T-cell (primary cell): Measurements from ENCODE around the gene SSBP3. TPM values are rescaled to one million over a fixed set of nuclear protein-coding genes. Genes with fewer than 3 reads are reported as not detected.
A peak's percentile ranks its signal among the peaks of the same experiment; 100 is the strongest.
"Not testable (repeated sequence)": the region's sequence is repeated elsewhere in the genome, so short reads cannot be mapped to it uniquely, and the experiment has no call there.

Experiments used
- ATAC-seq, 4 experiments: fragments of 200-7000 bp in 3 of 4; fragments of 150-1000 bp in 1 of 4; cut with Tn5 transposase; replicated peaks in 1 of 4; 1 replicate in 3 of 4; 2 replicates in 1 of 4; pipeline ENCODE4 v1.10.0; 2021; ENCODE audit warnings: moderate library complexity in 3 of 4, mild to moderate bottlenecking in 2 of 4, moderate number of reproducible peaks in 1 of 4
- CTCF ChIA-PET, 2 donors: fragments of 300-600 bp; sonication (Branson Sonifier 250); formaldehyde crosslinking; loops; one replicate each; lab custom pipeline; 2022; ENCODE audit warnings: antibody characterized with exemption in 2 of 2; lab: Charles Lee
- POLR2A ChIA-PET, 2 donors: fragments of 300-600 bp; sonication (Branson Sonifier 250); formaldehyde crosslinking; loops; one replicate each; lab custom pipeline; 2022; ENCODE audit warnings: antibody characterized with exemption in 2 of 2; lab: Charles Lee
- DNase-seq, 35 experiments: peaks; one replicate each; pipeline versions ENCODE4 v3.0.0 to v3.0.0-alpha.2; 2013 to 2023
- H3K27ac ChIP-seq: one replicate; pipeline ENCODE4 v1.5.1; 2013; ENCODE audit warnings: low read length
- H3K27me3 ChIP-seq, 2 experiments: replicated peaks in 1 of 2; 1 replicate in 1 of 2; 2 replicates in 1 of 2; pipeline versions ENCODE4 v1.6.1 to v1.7.0; 2013; ENCODE audit warnings: low read length in 1 of 2, mixed read lengths in 1 of 2; ENCODE audit not compliant: control insufficient read depth in 2 of 2, insufficient read depth in 2 of 2; ENCODE audit errors: extremely low read depth in 1 of 2
- H3K36me3 ChIP-seq, 2 donors: 1 replicate in 1 of 2; 2 replicates in 1 of 2; pipeline versions ENCODE4 v1.6.1 to v1.7.0; 2013; ENCODE audit warnings: low read length in 1 of 2; ENCODE audit not compliant: control insufficient read depth in 2 of 2, insufficient read depth in 1 of 2; ENCODE audit errors: extremely low read depth in 1 of 2
- H3K4me1 ChIP-seq, 2 experiments: 1 replicate in 1 of 2; 2 replicates in 1 of 2; pipeline versions ENCODE4 v1.6.1 to v1.7.0; 2013; ENCODE audit warnings: low read length in 2 of 2, mixed read lengths in 1 of 2; ENCODE audit not compliant: insufficient read depth in 2 of 2, control insufficient read depth in 1 of 2; ENCODE audit errors: extremely low read depth in 1 of 2
- H3K4me3 ChIP-seq, 2 donors: 1 replicate in 1 of 2; 2 replicates in 1 of 2; pipeline versions ENCODE4 v1.5.1 to v1.7.0; 2013; ENCODE audit warnings: mild to moderate bottlenecking in 2 of 2, low read length in 1 of 2, moderate library complexity in 1 of 2; ENCODE audit not compliant: control insufficient read depth in 1 of 2; ENCODE audit errors: extremely low read depth in 1 of 2
- H3K9me3 ChIP-seq: 2 replicates; pipeline ENCODE4 v1.7.0; 2013
- H3K27ac Mint-ChIP-seq, 2 donors: one replicate each; pipeline ENCODE4 v1.8.0; 2020 to 2021; ENCODE audit warnings: mild to moderate bottlenecking in 2 of 2, mixed read lengths in 2 of 2
- H3K27me3 Mint-ChIP-seq, 2 donors: one replicate each; pipeline ENCODE4 v1.8.0; 2021 to 2022; ENCODE audit warnings: mixed read lengths in 2 of 2
- H3K36me3 Mint-ChIP-seq: one replicate; pipeline ENCODE4 v1.8.0; 2021; ENCODE audit warnings: mixed read lengths
- H3K4me1 Mint-ChIP-seq, 3 donors: one replicate each; pipeline ENCODE4 v1.8.0; 2020 to 2022; ENCODE audit warnings: mixed read lengths in 3 of 3, mild to moderate bottlenecking in 1 of 3
- H3K4me3 Mint-ChIP-seq, 3 donors: one replicate each; pipeline ENCODE4 v1.8.0; 2020 to 2022; ENCODE audit warnings: mild to moderate bottlenecking in 3 of 3, mixed read lengths in 3 of 3, moderate library complexity in 3 of 3
- H3K9me3 Mint-ChIP-seq, 3 donors: one replicate each; pipeline ENCODE4 v1.8.0; 2020 to 2022; ENCODE audit warnings: mixed read lengths in 3 of 3
- WGBS: methylation state at CpG from one replicate; pipeline ENCODE4 v1.1.5; 2013; ENCODE audit warnings: missing lambda C conversion rate; ENCODE audit not compliant: insufficient coverage; 5-methylcytosine and 5-hydroxymethylcytosine counted together
- total RNA-seq, 35 experiments: library from RNA in 6 of 35; stranded (reverse) in 6 of 35; fragments of 120-200 nt in 1 of 35; gene quantifications; one replicate each; pipeline versions ENCODE4 v1.2.1 to v1.2.4 and lab custom pipeline; 2013 to 2026

Gene SSBP3
- total RNA-seq, 5 donors from 2014 or later (not counting 1 experiment from before 2014, with no cell fraction given), result 51.5 to 84.5 (median 69.2) TPM

- ATAC-seq, result no peak
- 91% methylated on average over 7 of the region's 9 CpGs for WGBS
- Mint-ChIP-seq H3K4me1 (no peaks in the 10 kb centered on the region), H3K27me3 (no peaks in the 10 kb centered on the region), H3K27ac (no peak overlapping the region), H3K36me3 (no peaks in the 10 kb centered on the region), H3K4me3 (no peak overlapping the region), H3K9me3 (no peaks in the 10 kb centered on the region)
- POLR2A ChIA-PET, result no interaction called here
- Histone ChIP-seq H3K27ac (no peak overlapping the region), H3K36me3 (no peaks in the 10 kb centered on the region), H3K27me3 (no peaks in the 10 kb centered on the region), H3K4me1 (no peaks in the 10 kb centered on the region), H3K4me3 (no peak overlapping the region), H3K9me3 (no peaks in the 10 kb centered on the region)
- CTCF ChIA-PET, result interaction anchor here (0.6 kb wide), 2 partner anchors 9 to 64 kb away, joined by 3 to 5 read pairs; no protein-coding TSS in a partner anchor
- no peak for DNase-seq
Observed at GRCh38 chr1:54425152-54425584, 19.0 kb upstream of the SSBP3 start.

- WGBS, result no CpG with 5 or more reads among the region's 2 CpGs
- no peaks in the 10 kb centered on the region for H3K9me3 Mint-ChIP-seq
- no peaks in the 10 kb centered on the region for H3K4me1 Mint-ChIP-seq
- DNase-seq (no peak), ATAC-seq (no peak)
- no peak overlapping the region for H3K27ac Mint-ChIP-seq
- H3K4me1 ChIP-seq, result no peaks in the 10 kb centered on the region
- H3K4me3 ChIP-seq, result no peak overlapping the region
- no peaks in the 10 kb centered on the region for H3K9me3 ChIP-seq
- no peak overlapping the region for H3K4me3 Mint-ChIP-seq
- H3K27me3 Mint-ChIP-seq, result no peaks in the 10 kb centered on the region
- ChIA-PET CTCF (interaction anchor here (0.6 to 0.7 kb wide), 2 partner anchors 64 to 146 kb away, joined by 3 to 5 read pairs; no protein-coding TSS in a partner anchor), POLR2A (interaction anchor here in 1 of 2 donors (0.7 kb wide), 1 partner anchor 64 kb away, joined by 4 read pairs; no protein-coding TSS in a partner anchor)
- no peaks in the 10 kb centered on the region for H3K36me3 ChIP-seq
- no peak overlapping the region for H3K27ac ChIP-seq
- no peaks in the 10 kb centered on the region for H3K27me3 ChIP-seq
- H3K36me3 Mint-ChIP-seq, result no peaks in the 10 kb centered on the region
Observed at GRCh38 chr1:54424398-54424797, 18.2 kb upstream of the SSBP3 start.

GRCh38 chr1:54421101-54421504, 14.9 kb upstream of the SSBP3 start:
- Histone ChIP-seq H3K4me3 (no peak overlapping the region), H3K27ac (no peak overlapping the region), H3K27me3 (no peaks in the 10 kb centered on the region), H3K36me3 (no peaks in the 10 kb centered on the region), H3K9me3 (no peaks in the 10 kb centered on the region), H3K4me1 (no peaks in the 10 kb centered on the region)
- H3K9me3 Mint-ChIP-seq, result no peaks in the 10 kb centered on the region
- POLR2A ChIA-PET, result no interaction called here
- H3K27ac Mint-ChIP-seq, result no peak overlapping the region
- no peak overlapping the region for H3K4me3 Mint-ChIP-seq
- no peak for DNase-seq
- 62% methylated on average over 2 of the region's 4 CpGs for WGBS
- no peaks in the 10 kb centered on the region for H3K36me3 Mint-ChIP-seq
- ATAC-seq, result no peak
- CTCF ChIA-PET, result no interaction called here
- peaks cover 0 to 7% of the 10 kb centered on the region in 2 donors for H3K27me3 Mint-ChIP-seq
- peaks cover 0 to 10% (median 2%) of the 10 kb centered on the region in 3 donors for H3K4me1 Mint-ChIP-seq

GRCh38 chr1:54418598-54418997, 12.4 kb upstream of the SSBP3 start:
- no CpG with 5 or more reads among the region's 6 CpGs for WGBS
- CTCF ChIA-PET, result interaction anchor here in 1 of 2 donors (0.7 kb wide), 1 partner anchor 370 kb away, joined by 3 read pairs; no protein-coding TSS in a partner anchor
- not testable (repeated sequence) for H3K4me3 Mint-ChIP-seq

GRCh38 chr1:54417123-54417522, 10.9 kb upstream of the SSBP3 start:
- Histone ChIP-seq H3K27me3 (peaks cover 0 to 13% of the 10 kb centered on the region in 2 experiments), H3K4me1 (peaks cover 3 to 15% of the 10 kb centered on the region in 2 experiments), H3K36me3 (no peaks in the 10 kb centered on the region), H3K9me3 (no peaks in the 10 kb centered on the region), H3K27ac (no peak overlapping the region), H3K4me3 (no peak overlapping the region)
- Mint-ChIP-seq H3K36me3 (no peaks in the 10 kb centered on the region), H3K4me1 (peaks cover 13 to 22% (median 19%) of the 10 kb centered on the region in 3 donors), H3K4me3 (no peak overlapping the region), H3K9me3 (no peaks in the 10 kb centered on the region), H3K27me3 (peaks cover 0 to 11% of the 10 kb centered on the region in 2 donors), H3K27ac (peak overlapping the region in 1 of 2 donors; percentile 25)
- ATAC-seq, result no peak
- WGBS, result 18% methylated on average over 3 of the region's 5 CpGs
- POLR2A ChIA-PET, result interaction anchor here in 1 of 2 donors (0.7 kb wide), 1 partner anchor 37 kb away, joined by 3 read pairs; no protein-coding TSS in a partner anchor
- CTCF ChIA-PET, result no interaction called here
- no peak for DNase-seq

More at GRCh38 chr1:54418598-54418997, 12.4 kb upstream of the SSBP3 start:
- ATAC-seq, H3K4me1 ChIP-seq, H3K36me3 ChIP-seq, H3K4me3 ChIP-seq, H3K27ac ChIP-seq, H3K27ac Mint-ChIP-seq, H3K9me3 Mint-ChIP-seq, POLR2A ChIA-PET, DNase-seq, H3K36me3 Mint-ChIP-seq, H3K9me3 ChIP-seq: not testable (repeated sequence)
- Mint-ChIP-seq H3K27me3 (peaks cover 0 to 11% of the 10 kb centered on the region in 2 donors), H3K4me1 (peaks cover 3 to 14% (median 9%) of the 10 kb centered on the region in 3 donors)
- H3K27me3 ChIP-seq, result peaks cover 0 to 13% of the 10 kb centered on the region in 2 experiments

DNA sequence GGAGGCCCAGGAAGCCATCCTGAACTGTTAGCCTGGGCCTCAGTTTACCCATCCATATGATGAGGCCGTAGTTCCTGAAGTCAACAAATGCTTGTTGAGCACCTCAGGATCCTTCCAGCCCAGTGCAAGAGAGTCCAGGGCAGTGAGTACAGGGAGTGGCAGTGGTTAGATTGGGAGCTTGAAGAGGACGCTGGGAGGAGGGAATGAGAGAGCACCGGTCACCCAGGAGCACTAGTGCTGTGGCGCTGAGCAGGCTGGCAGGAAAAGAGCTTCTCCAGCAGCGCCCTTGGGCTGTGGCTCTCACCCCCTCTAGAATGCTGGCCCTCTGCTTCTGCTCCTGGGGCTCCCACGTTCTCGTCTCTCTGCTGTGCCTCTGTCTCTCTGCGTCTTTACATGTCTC, 10.2 kb upstream of the SSBP3 start:
- Histone ChIP-seq H3K27ac (no peak overlapping the region), H3K4me1 (peaks cover 3 to 15% of the 10 kb centered on the region in 2 experiments), H3K9me3 (no peaks in the 10 kb centered on the region), H3K27me3 (peaks cover 0 to 13% of the 10 kb centered on the region in 2 experiments), H3K4me3 (no peak overlapping the region), H3K36me3 (no peaks in the 10 kb centered on the region)
- H3K9me3 Mint-ChIP-seq, result no peaks in the 10 kb centered on the region
- DNase-seq (no peak), ATAC-seq (no peak)
- no peak overlapping the region for H3K27ac Mint-ChIP-seq
- H3K4me3 Mint-ChIP-seq, result no peak overlapping the region
- peaks cover 13 to 22% (median 19%) of the 10 kb centered on the region in 3 donors for H3K4me1 Mint-ChIP-seq
- WGBS, result 70% methylated on average over 6 of the region's 8 CpGs
- ChIA-PET POLR2A (no interaction called here), CTCF (interaction anchor here in 1 of 2 donors (0.6 kb wide), 2 partner anchors 9 to 76 kb away, joined by 3 to 8 read pairs; no protein-coding TSS in a partner anchor)
- H3K36me3 Mint-ChIP-seq, result no peaks in the 10 kb centered on the region
- peaks cover 0 to 11% of the 10 kb centered on the region in 2 donors for H3K27me3 Mint-ChIP-seq
